HG03575 (cell line): ENCODE measurements around the gene PRKCZ.
"Not testable (repeated sequence)": the region's sequence is repeated elsewhere in the genome, so short reads cannot be mapped to it uniquely, and the experiment has no call there.

Experiments used
- ATAC-seq: cut with Tn5 transposase; IDR thresholded peaks from one replicate; pipeline ENCODE4 v1.9.1; 2021; ENCODE audit not compliant: unreplicated experiment, insufficient number of reproducible peaks, low FRiP score; ENCODE audit errors: extremely low read depth

The PRKCZ gene

GRCh38 chr1:2136386-2137235, 86.4 kb downstream of the PRKCZ start:
- ATAC-seq, result no peak

- ATAC-seq, result no peak
Observed at GRCh38 chr1:2137257-2138121, 87.3 kb downstream of the PRKCZ start.

- not testable (repeated sequence) for ATAC-seq
Observed at GRCh38 chr1:2139156-2139555, 88.9 kb downstream of the PRKCZ start.

- no peak for ATAC-seq
Observed at GRCh38 chr1:2141025-2141424, 90.8 kb downstream of the PRKCZ start.

GRCh38 chr1:2143814-2144500, 93.7 kb downstream of the PRKCZ start:
- ATAC-seq, result no peak

GRCh38 chr1:2144501-2145090, 94.4 kb downstream of the PRKCZ start:
- ATAC-seq, result no peak

GRCh38 chr1:2145946-2146835, 96.0 kb downstream of the PRKCZ start:
- ATAC-seq, result no peak

- no peak for ATAC-seq
Observed at GRCh38 chr1:2146836-2147517, 96.8 kb downstream of the PRKCZ start.

- ATAC-seq, result not testable (repeated sequence)
Observed at GRCh38 chr1:2147869-2148268, 97.7 kb downstream of the PRKCZ start.

GRCh38 chr1:2148691-2149090, 98.5 kb downstream of the PRKCZ start:
- ATAC-seq, result no peak

- ATAC-seq, result no peak
Observed at GRCh38 chr1:2150801-2151200, 100.6 kb downstream of the PRKCZ start.

GRCh38 chr1:2151252-2151651, 101.0 kb downstream of the PRKCZ start:
- ATAC-seq, result no peak

- no peak for ATAC-seq
Observed at GRCh38 chr1:2151911-2152310, 101.7 kb downstream of the PRKCZ start.

- no peak for ATAC-seq
Observed at GRCh38 chr1:2152954-2153353, 102.7 kb downstream of the PRKCZ start.

- no peak for ATAC-seq
Observed at GRCh38 chr1:2154022-2154421, 103.8 kb downstream of the PRKCZ start.

GRCh38 chr1:2155147-2155598, 105.0 kb downstream of the PRKCZ start:
- ATAC-seq, result no peak

GRCh38 chr1:2155788-2156187, 105.6 kb downstream of the PRKCZ start:
- no peak for ATAC-seq

- no peak for ATAC-seq
Observed at GRCh38 chr1:2156866-2157265, 106.7 kb downstream of the PRKCZ start.
